Forelimb muscle (tissue), 1 donor: Measurements from ENCODE around the gene NPSR1. TPM values are rescaled to one million over a fixed set of nuclear protein-coding genes. Genes with fewer than 3 reads are reported as not detected.
"Not testable (repeated sequence)": the region's sequence is repeated elsewhere in the genome, so short reads cannot be mapped to it uniquely, and the experiment has no call there.

Experiments used
- DNase-seq: peaks from one replicate; pipeline ENCODE4 v3.0.0-alpha.2; 2013; ENCODE audit warnings: low read depth
- polyA plus RNA-seq: library from polyadenylated mRNA; unstranded; fragments of 120-200 nt; gene quantifications from one replicate; pipeline ENCODE4 v1.2.1, GENCODE V29; 2013; ENCODE audit not compliant: insufficient read length

Gene NPSR1
- polyA plus RNA-seq, 1 donor = 0.38 TPM

- DNase-seq = no peak
Measured at GRCh38 chr7:34835901-34836600, 178.0 kb downstream of the NPSR1 start.

GRCh38 chr7:34837316-34837715, 179.3 kb downstream of the NPSR1 start:
- DNase-seq = no peak

- no peak for DNase-seq
Measured at GRCh38 chr7:34837801-34838201, 179.8 kb downstream of the NPSR1 start.

- DNase-seq = no peak
Measured at GRCh38 chr7:34838329-34838728, 180.3 kb downstream of the NPSR1 start.

- no peak for DNase-seq
Measured at GRCh38 chr7:34839645-34840044, 181.6 kb downstream of the NPSR1 start.

GRCh38 chr7:34840176-34840785, 182.3 kb downstream of the NPSR1 start:
- no peak for DNase-seq

- no peak for DNase-seq
Measured at GRCh38 chr7:34841326-34841725, 183.3 kb downstream of the NPSR1 start.

- DNase-seq = no peak
Measured at GRCh38 chr7:34842782-34843181, 184.8 kb downstream of the NPSR1 start.

GRCh38 chr7:34844406-34844805, 186.4 kb downstream of the NPSR1 start:
- DNase-seq = no peak

- DNase-seq = no peak
Measured at GRCh38 chr7:34844936-34845665, 187.1 kb downstream of the NPSR1 start.

GRCh38 chr7:34845666-34846361, 187.8 kb downstream of the NPSR1 start:
- no peak for DNase-seq

- DNase-seq = no peak
Measured at GRCh38 chr7:34846976-34847375, 189.0 kb downstream of the NPSR1 start.

- no peak for DNase-seq
Measured at GRCh38 chr7:34848670-34849069, 190.7 kb downstream of the NPSR1 start.

GRCh38 chr7:34849163-34849960, 191.3 kb downstream of the NPSR1 start:
- DNase-seq = no peak

- no peak for DNase-seq
Measured at GRCh38 chr7:34849986-34850385, 192.0 kb downstream of the NPSR1 start.

GRCh38 chr7:34850681-34851080, 192.7 kb downstream of the NPSR1 start:
- no peak for DNase-seq

GRCh38 chr7:34851431-34851830, 193.4 kb downstream of the NPSR1 start:
- DNase-seq = no peak

- not testable (repeated sequence) for DNase-seq
Measured at GRCh38 chr7:34858444-34858843, 200.4 kb downstream of the NPSR1 start.

GRCh38 chr7:34859281-34859680, 201.3 kb downstream of the NPSR1 start:
- DNase-seq = not testable (repeated sequence)

GRCh38 chr7:34866222-34866621, 208.2 kb downstream of the NPSR1 start:
- DNase-seq = not testable (repeated sequence)

- not testable (repeated sequence) for DNase-seq
Measured at GRCh38 chr7:34867341-34867740, 209.3 kb downstream of the NPSR1 start.
